HUES48 (cell line): ENCODE measurements around the gene PIAS1.
A peak's percentile ranks its signal among the peaks of the same experiment; 100 is the strongest.

Source experiments
- H3K27ac ChIP-seq: one replicate; pipeline ENCODE4 v1.7.0; 2013; ENCODE audit warnings: low read depth, low read length, inconsistent platforms
- H3K27me3 ChIP-seq: 2 replicates; pipeline ENCODE4 v1.6.1; 2013; ENCODE audit warnings: mild to moderate bottlenecking, low read length; ENCODE audit not compliant: control insufficient read depth, insufficient read depth
- H3K36me3 ChIP-seq: 2 replicates; pipeline ENCODE4 v1.6.1; 2013; ENCODE audit warnings: low read length; ENCODE audit not compliant: control insufficient read depth, insufficient read depth
- H3K4me1 ChIP-seq: 2 replicates; pipeline ENCODE4 v1.6.1; 2013; ENCODE audit warnings: mild to moderate bottlenecking, low read length; ENCODE audit not compliant: control insufficient read depth, insufficient read depth
- H3K4me3 ChIP-seq: 2 replicates; pipeline ENCODE4 v1.5.1; 2013; ENCODE audit warnings: mild to moderate bottlenecking, low read depth, low read length
- H3K9ac ChIP-seq: 2 replicates; pipeline ENCODE4 v1.6.1; 2013; ENCODE audit warnings: mild to moderate bottlenecking, low read depth, low read length, moderate library complexity
- H3K9me3 ChIP-seq: 2 replicates; pipeline ENCODE4 v1.6.1; 2013; ENCODE audit warnings: low read length; ENCODE audit not compliant: control insufficient read depth, insufficient read depth

PIAS1 gene

DNA sequence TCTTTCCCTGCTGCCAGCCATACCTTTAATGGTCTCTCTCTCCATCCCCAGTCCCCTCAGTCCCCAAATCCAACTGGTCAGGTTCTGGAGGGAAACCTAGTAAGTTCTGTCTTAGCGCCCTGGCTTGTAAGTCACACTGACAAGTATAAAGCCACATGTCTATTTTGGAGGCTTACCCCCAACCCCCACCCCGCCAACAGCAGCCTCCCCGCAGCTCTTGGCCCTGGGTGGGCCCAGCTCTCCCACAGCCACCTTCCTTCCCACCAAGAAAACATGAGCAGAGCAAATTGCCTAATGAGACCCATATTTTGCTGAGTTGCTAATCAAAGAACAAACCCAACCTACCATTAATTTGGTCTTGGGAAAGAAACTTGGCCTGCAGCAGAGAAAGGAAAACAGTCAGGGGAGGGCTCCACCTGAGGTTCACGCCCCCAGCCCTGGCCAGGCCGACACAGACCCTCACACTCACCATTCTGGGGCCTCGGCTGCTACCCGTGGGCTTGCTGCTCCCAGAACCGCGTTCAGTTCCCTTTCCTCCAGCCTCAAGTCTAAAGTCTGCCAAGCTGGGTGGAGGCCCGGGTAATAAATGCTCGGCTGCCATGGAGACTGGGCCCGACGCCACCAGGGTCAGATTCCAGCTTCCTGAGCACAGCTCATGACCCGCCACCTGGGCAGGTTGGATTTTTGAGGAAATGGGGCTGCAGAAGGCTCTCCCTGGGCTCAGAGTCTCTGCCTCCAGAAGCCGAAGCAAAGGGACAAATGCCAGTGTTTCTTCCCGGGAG, 150.9 kb downstream of the PIAS1 start, which contains the start of gene CALML4:
Gene CALML4, minus strand, starts transcription at position 557 of the 782 bp plus-strand sequence. Its CDS starts 85 bp downstream, at position 472.
- Histone ChIP-seq H3K36me3 (peaks cover 16% of the 10 kb centered on the region; the same call in 1 of the 2 replicates), H3K4me1 (peaks cover 34% of the 10 kb centered on the region), H3K9ac (no peak within 1 kb of the TSS), H3K4me3 (no peak within 1 kb of the TSS), H3K27ac (peak within 1 kb of the TSS; percentile 14), H3K27me3 (no peaks in the 10 kb centered on the region), H3K9me3 (no peaks in the 10 kb centered on the region)

DNA sequence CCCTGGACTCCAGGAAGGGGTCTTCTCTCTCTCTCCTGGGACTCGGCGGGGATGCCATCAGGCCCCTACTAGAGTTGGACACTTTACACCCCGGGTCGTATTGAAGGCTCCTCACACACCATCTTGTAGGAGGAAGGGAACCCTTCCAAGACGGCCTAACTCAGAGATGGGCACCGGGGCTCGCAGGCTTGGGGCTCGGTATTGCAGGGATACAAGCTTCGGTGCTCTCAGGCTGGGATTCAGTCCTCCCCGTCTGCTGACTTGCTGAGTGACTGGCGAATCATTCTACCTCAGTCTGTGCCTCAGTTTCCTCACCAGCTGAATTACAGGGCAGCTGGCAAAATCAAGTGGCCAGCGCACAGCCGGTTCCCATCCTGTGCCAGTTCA, 151.4 kb downstream of the PIAS1 start:
- H3K27ac ChIP-seq = no peak overlapping the region
- H3K4me1 ChIP-seq = peaks cover 32% of the 10 kb centered on the region
- H3K4me3 ChIP-seq = no peak overlapping the region
- peaks cover 16% of the 10 kb centered on the region; the same call in 1 of the 2 replicates for H3K36me3 ChIP-seq
- no peak overlapping the region for H3K9ac ChIP-seq
- no peaks in the 10 kb centered on the region for H3K27me3 ChIP-seq
- H3K9me3 ChIP-seq = no peaks in the 10 kb centered on the region

DNA sequence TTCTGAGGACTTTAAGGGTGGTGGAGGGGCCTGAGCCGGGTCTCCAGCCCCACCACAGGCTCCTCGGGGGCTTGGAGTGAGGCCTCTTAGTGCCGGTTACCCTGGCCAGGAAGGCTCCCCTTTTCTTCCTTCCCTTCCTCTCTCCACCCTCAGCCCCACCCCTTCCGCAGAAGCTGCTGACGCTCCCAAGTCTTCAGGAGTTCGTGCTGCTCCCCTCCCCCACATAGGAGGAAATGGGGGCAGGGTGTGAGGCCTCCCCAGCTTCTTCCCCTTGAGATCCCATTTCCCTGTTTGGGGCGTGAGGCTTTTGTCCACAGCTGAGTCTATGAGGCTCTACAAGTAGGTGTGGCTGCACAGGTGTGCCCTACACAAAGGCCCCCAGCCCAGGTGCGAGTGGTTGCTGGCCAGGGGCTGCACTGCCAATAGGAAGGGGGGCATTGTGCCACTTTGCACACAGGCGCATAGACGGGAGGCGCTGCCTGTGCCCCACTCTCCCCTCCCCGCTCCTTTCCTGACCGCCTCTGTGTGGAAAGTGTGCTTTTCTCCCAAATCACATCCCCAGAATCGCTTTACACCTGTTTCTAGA, 151.9 kb downstream of the PIAS1 start:
- Histone ChIP-seq H3K4me3 (no peak overlapping the region), H3K27ac (peak overlapping the region; percentile 14), H3K36me3 (peaks cover 16% of the 10 kb centered on the region; the same call in 1 of the 2 replicates), H3K27me3 (no peaks in the 10 kb centered on the region), H3K9me3 (no peaks in the 10 kb centered on the region), H3K4me1 (peaks cover 33% of the 10 kb centered on the region), H3K9ac (no peak overlapping the region)

DNA sequence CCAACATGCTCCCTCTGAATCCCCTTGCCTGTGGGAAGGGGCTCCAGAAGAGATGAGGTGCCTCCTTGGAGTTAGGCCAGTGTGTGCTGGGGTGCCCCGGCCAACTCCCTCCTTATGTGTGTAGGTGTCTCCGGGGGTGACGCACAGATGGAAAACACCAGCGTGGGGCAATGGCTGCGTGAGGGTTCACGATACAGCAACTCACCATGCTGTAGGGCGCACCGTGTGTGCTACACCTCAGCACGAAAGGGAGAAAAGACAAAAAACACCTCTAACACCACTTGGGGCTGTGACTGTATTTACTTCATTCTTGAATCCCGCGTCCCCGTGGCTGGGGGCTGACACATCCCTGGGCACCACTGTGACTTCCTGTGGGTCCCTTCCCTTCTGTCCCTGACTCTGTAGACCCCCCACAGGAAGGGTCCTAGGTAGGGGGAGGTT, 152.6 kb downstream of the PIAS1 start:
- Histone ChIP-seq H3K27ac (no peak overlapping the region), H3K9me3 (no peaks in the 10 kb centered on the region), H3K27me3 (no peaks in the 10 kb centered on the region), H3K9ac (no peak overlapping the region), H3K36me3 (peaks cover 19% of the 10 kb centered on the region), H3K4me1 (peaks cover 28% of the 10 kb centered on the region), H3K4me3 (no peak overlapping the region)

DNA sequence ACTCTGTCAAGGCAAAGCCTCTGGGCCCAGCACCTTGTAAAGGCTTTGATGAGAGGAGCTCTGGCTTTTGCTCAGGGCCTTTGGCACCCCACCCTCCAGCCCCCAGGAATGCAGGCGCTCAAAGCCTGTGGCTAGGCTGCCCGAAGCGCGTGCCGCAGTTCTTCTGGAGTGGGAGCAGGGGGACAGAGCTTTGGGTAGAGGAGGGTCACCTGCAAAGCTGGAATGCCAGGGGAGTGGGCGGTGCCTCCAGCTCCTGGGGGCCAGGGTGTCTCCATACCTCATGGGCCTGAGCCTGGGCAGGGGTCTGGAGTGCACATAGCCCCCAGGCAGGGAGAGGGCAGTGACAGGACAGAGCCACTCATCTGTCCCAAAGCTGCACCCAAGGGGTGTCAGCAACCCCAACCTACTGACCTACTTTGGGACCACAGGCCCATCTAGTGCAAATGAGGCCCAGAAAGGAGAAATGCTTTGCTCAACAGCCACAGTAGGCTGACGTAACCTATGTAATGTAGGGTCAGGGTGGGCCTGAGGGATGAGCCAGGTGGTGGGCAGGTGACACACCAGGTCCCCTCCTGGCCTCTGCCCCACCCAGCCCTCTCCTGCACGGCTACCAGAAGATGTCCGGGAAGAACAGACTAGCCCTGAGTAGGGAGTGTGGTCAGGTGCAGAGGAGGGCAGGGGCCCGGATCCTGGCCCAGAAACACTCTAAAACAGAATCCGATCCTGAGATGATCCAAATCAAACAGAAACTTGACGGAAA, 153.2 kb downstream of the PIAS1 start:
- Histone ChIP-seq H3K4me3 (no peak overlapping the region), H3K27ac (no peak overlapping the region), H3K9me3 (no peaks in the 10 kb centered on the region), H3K27me3 (no peaks in the 10 kb centered on the region), H3K36me3 (peaks cover 24% of the 10 kb centered on the region), H3K4me1 (peaks cover 22% of the 10 kb centered on the region), H3K9ac (no peak overlapping the region)

DNA sequence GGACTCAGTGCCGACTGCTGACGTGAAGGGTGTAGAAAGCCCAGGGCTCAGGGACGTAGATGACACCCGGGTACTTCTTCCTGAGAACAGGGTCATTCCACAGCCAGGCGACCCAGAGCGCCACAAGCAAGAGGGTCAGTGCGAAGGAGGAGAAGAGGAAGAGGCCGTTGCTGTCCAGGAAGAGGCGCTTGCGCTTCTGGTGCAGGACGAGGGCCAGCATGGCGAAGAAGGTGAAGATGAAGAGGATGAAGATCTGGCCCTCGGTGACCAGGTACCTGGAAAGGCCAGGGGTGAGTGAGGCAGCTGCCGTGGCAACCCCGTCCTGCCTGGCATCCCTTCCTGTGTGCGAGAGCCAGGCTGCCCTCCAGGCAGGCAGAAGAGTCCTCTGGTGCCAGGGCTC, 154.0 kb downstream of the PIAS1 start:
- H3K36me3 ChIP-seq = peaks cover 24% of the 10 kb centered on the region
- peaks cover 22% of the 10 kb centered on the region for H3K4me1 ChIP-seq
- no peak overlapping the region for H3K4me3 ChIP-seq
- H3K9me3 ChIP-seq = no peaks in the 10 kb centered on the region
- no peak overlapping the region for H3K9ac ChIP-seq
- H3K27ac ChIP-seq = no peak overlapping the region
- no peaks in the 10 kb centered on the region for H3K27me3 ChIP-seq

DNA sequence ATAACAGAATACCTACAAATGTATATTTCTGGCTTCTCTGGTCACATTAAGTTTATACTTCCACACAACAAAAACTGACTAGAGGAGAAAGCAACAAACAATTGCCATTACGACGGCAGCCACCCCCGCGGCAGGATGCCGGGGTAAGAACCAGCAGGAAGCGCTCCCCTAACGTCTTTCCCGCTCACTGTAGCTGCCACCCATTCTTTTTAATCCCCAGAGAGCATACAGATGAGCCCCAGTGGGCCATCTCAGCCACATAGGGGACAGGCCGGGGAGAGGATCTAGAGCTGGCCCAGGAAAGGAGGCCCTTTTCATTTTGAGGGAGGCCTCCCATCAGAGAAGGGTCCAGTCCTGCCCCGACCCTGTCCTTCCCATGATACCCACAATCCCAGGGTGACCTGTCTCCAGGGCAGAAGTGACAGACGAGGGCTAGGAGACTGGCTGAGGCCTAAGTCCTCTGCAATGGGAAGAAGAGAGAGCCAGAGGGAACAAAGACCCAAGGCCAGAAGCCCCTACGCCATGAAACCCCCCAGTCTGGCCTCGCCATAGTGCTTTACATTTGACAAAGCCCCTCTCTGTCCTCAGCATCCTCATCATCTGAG, 154.6 kb downstream of the PIAS1 start:
- Histone ChIP-seq H3K4me3 (no peak overlapping the region), H3K9me3 (no peaks in the 10 kb centered on the region), H3K36me3 (peaks cover 24% of the 10 kb centered on the region), H3K27me3 (no peaks in the 10 kb centered on the region), H3K9ac (no peak overlapping the region), H3K4me1 (peaks cover 22% of the 10 kb centered on the region), H3K27ac (no peak overlapping the region)

DNA sequence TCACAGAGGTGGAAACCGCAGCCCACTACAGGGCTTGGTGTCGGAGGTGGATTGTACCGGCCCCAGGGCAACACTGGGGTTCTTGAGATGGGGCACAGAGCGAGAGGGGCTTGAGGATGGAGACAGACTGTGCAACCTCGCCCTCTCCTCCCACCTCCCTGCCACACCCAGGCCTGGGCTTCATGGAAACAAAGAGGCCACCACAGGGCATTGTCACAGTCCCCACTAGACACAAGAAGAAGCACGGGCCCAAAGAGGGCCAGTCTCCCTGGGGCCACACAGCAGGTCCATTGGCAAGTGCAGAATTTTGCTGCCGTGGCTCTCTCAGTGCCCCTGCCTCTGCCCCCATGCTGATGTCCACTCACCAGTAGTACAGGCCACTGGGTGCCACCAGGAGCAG, 155.2 kb downstream of the PIAS1 start:
- no peak overlapping the region for H3K27ac ChIP-seq
- H3K9ac ChIP-seq = no peak overlapping the region
- H3K4me3 ChIP-seq = no peak overlapping the region
- peaks cover 24% of the 10 kb centered on the region for H3K36me3 ChIP-seq
- no peaks in the 10 kb centered on the region for H3K9me3 ChIP-seq
- H3K4me1 ChIP-seq = peaks cover 22% of the 10 kb centered on the region
- no peaks in the 10 kb centered on the region for H3K27me3 ChIP-seq

DNA sequence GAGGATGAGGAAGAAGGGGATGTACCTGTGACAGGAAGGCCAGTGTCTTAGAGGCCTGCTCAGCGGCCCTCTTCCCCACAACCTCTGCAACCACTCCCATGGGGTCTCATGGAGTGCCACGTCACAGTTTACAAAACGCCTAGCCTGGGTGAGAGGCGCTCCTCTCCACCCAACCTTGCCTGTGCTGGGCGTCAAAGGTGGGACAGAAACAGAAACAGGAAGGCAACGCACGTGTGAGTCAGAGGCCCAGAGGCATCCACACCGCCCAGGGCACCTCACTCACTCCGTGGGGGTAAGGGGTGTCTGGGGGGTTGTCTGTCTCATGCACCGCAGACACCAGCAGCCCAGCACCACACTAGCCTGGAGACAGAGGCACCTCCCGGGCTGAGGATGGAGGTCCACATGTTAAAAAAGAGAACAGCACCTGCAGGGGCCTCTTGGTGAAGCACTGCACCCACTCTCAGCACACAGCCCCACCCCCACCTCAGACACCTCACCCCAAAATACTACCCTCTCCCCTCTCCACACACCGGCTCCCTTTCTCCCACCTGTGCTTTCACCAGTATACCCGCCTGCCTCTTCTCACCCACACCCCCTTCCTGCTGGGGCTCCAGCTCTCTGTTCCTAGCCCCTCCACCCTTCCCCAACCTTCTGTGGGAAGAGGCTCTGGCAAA, 155.8 kb downstream of the PIAS1 start:
- no peak overlapping the region for H3K27ac ChIP-seq
- H3K4me1 ChIP-seq = peaks cover 22% of the 10 kb centered on the region
- H3K9me3 ChIP-seq = no peaks in the 10 kb centered on the region
- H3K4me3 ChIP-seq = no peak overlapping the region
- no peak overlapping the region for H3K9ac ChIP-seq
- H3K36me3 ChIP-seq = peaks cover 24% of the 10 kb centered on the region
- H3K27me3 ChIP-seq = no peaks in the 10 kb centered on the region

DNA sequence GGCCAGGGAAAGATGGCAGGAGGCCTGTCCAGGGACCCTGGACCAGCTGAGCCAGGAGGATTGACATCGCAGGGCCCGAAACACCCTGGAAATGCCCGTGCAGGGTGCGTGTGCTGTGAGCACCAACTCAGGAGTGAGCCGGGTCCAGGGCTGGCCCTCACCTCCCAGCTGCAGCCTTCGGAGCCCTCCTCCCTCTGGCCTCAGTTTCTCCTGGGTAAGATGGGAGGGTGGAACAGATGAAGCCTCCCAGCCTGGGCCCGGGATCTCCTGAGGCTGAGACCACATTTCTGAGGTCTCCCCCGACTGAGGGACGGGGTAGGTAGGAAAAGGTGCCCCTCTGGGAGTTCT, 156.3 kb downstream of the PIAS1 start:
- H3K9me3 ChIP-seq = no peaks in the 10 kb centered on the region
- H3K4me1 ChIP-seq = peaks cover 20% of the 10 kb centered on the region
- H3K9ac ChIP-seq = no peak overlapping the region
- H3K27me3 ChIP-seq = no peaks in the 10 kb centered on the region
- H3K4me3 ChIP-seq = no peak overlapping the region
- H3K27ac ChIP-seq = no peak overlapping the region
- H3K36me3 ChIP-seq = peaks cover 26% of the 10 kb centered on the region
